SK-N-SH (cell line): Measurements from ENCODE around the gene FAM149B1. TPM values are rescaled to one million over a fixed set of nuclear protein-coding genes. Genes with fewer than 3 reads are reported as not detected.

Experiments
- CTCF ChIA-PET: fragments of 300-600, 350-600 bp; formaldehyde crosslinking; extraction: SDS; loops from one replicate; lab custom pipeline; 2021; lab: Yijun Ruan, JAX
- POLR2A ChIA-PET: fragments of 350-600 bp; sonication (Branson Sonifier 250); formaldehyde crosslinking; extraction: SDS; loops from one replicate; lab custom pipeline; 2020; ENCODE audit warnings: antibody characterized with exemption, inconsistent platforms; lab: Yijun Ruan, JAX
- DNase-seq: peaks from one replicate; pipeline ENCODE4 v3.0.0; 2012
- H2AFZ ChIP-seq: fragments of 200-600 bp; sonication (generic); 2 replicates; pipeline ENCODE4 v1.8.1; 2016; ENCODE audit warnings: antibody characterized with exemption, mild to moderate bottlenecking, low read depth
- H3F3A ChIP-seq: fragments of 200-600 bp; sonication (generic); replicated peaks from 2 replicates; pipeline ENCODE3; 2016; ENCODE audit warnings: antibody characterized with exemption, mild to moderate bottlenecking; ENCODE audit not compliant: insufficient read depth
- H3K27ac ChIP-seq, 2 experiments: fragments of 200-500 bp in 1 of 2; fragments of 200-600 bp in 1 of 2; sonication (Bioruptor generic) in 1 of 2; sonication (generic), shearing (Covaris generic) in 1 of 2; 2 replicates each; pipeline versions ENCODE4 v1.5.1 to v1.6.1; 2014 to 2016; ENCODE audit warnings: low read depth in 2 of 2, inconsistent platforms in 1 of 2, low read length in 1 of 2, mild to moderate bottlenecking in 1 of 2, mixed read lengths in 1 of 2
- H3K27me3 ChIP-seq: fragments of 200-600 bp; sonication (generic), shearing (Covaris generic); 2 replicates; pipeline ENCODE4 v1.6.1; 2016; ENCODE audit warnings: mixed run types; ENCODE audit not compliant: insufficient read depth
- H3K36me3 ChIP-seq, 2 experiments: fragments of 200-500 bp in 1 of 2; fragments of 200-600 bp in 1 of 2; sonication (Bioruptor generic) in 1 of 2; sonication (generic) in 1 of 2; replicated peaks in 1 of 2; 2 replicates each; pipeline versions ENCODE3 to v1.5.1; 2014 to 2016; ENCODE audit warnings: low read length in 1 of 2, mild to moderate bottlenecking in 1 of 2; ENCODE audit not compliant: insufficient read depth in 2 of 2, control insufficient read depth in 1 of 2
- H3K4me1 ChIP-seq, 2 experiments: fragments of 200-500 bp in 1 of 2; fragments of 200-600 bp in 1 of 2; sonication (Bioruptor generic) in 1 of 2; sonication (generic), shearing (Covaris generic) in 1 of 2; 2 replicates each; pipeline versions ENCODE4 v1.5.1 to v1.6.1; 2014 to 2016; ENCODE audit warnings: low read depth in 1 of 2, low read length in 1 of 2, mixed run types in 1 of 2; ENCODE audit not compliant: insufficient read depth in 2 of 2, control insufficient read depth in 1 of 2
- H3K4me2 ChIP-seq: fragments of 200-600 bp; sonication (generic), shearing (Covaris generic); 2 replicates; pipeline ENCODE4 v1.6.1; 2017; ENCODE audit warnings: mixed run types
- H3K4me3 ChIP-seq, 2 experiments: fragments of 200-500 bp in 1 of 2; fragments of 200-600 bp in 1 of 2; sonication (Bioruptor generic) in 1 of 2; sonication (generic), shearing (Covaris generic) in 1 of 2; 2 replicates each; pipeline versions ENCODE4 v1.5.1 to v1.8.1; 2014 to 2016; ENCODE audit warnings: low read depth in 2 of 2, inconsistent platforms in 1 of 2, low read length in 1 of 2, mild to moderate bottlenecking in 1 of 2, mixed read lengths in 1 of 2, moderate library complexity in 1 of 2
- H3K79me2 ChIP-seq: fragments of 200-600 bp; sonication (generic); 2 replicates; pipeline ENCODE4 v1.8.1; 2017; ENCODE audit warnings: mild to moderate bottlenecking; ENCODE audit not compliant: insufficient read depth
- H3K9ac ChIP-seq: fragments of 200-600 bp; sonication (generic); 2 replicates; pipeline ENCODE4 v1.6.1; 2017; ENCODE audit warnings: mixed run types
- H3K9me2 ChIP-seq: fragments of 200-600 bp; sonication (generic); 2 replicates; pipeline ENCODE4 v1.6.1; 2017; ENCODE audit warnings: mixed run types
- H3K9me3 ChIP-seq: fragments of 200-600 bp; sonication (generic); 2 replicates; pipeline ENCODE4 v1.6.1; 2017; ENCODE audit warnings: mixed run types, mild to moderate bottlenecking, moderate library complexity
- H4K20me1 ChIP-seq: fragments of 200-600 bp; sonication (generic); 2 replicates; pipeline ENCODE4 v1.6.1; 2017; ENCODE audit warnings: mild to moderate bottlenecking, mixed run types; ENCODE audit not compliant: insufficient read depth
- CTCF ChIP-seq: fragments of 200-600 bp; sonication (generic); IDR thresholded peaks from 2 replicates; pipeline ENCODE4 v1.6.1; 2017; ENCODE audit warnings: antibody characterized with exemption, mild to moderate bottlenecking, moderate library complexity
- EP300 ChIP-seq, 2 experiments: IDR thresholded peaks; 2 replicates each; pipeline versions ENCODE4 v1.4.0 to v1.6.1; 2012; ENCODE audit warnings: borderline replicate concordance in 1 of 2, low read depth in 1 of 2, low read length in 1 of 2
- FOXM1 ChIP-seq: IDR thresholded peaks from 2 replicates; pipeline ENCODE4 v1.4.0; 2012; ENCODE audit warnings: low read depth, mild to moderate bottlenecking
- GABPA ChIP-seq: IDR thresholded peaks from 2 replicates; pipeline ENCODE4 v1.4.0; 2012; ENCODE audit warnings: low read depth, mild to moderate bottlenecking
- MEF2A ChIP-seq: IDR thresholded peaks from 2 replicates; pipeline ENCODE4 v1.4.0; 2012; ENCODE audit warnings: low read depth, borderline replicate concordance
- POLR2AphosphoS5 ChIP-seq: IDR thresholded peaks from 2 replicates; pipeline ENCODE4 v1.6.1; 2012; ENCODE audit warnings: low read depth, low read length
- RAD21 ChIP-seq: IDR thresholded peaks from 2 replicates; pipeline ENCODE4 v1.6.1; 2012; ENCODE audit warnings: mild to moderate bottlenecking, low read length
- REST ChIP-seq: IDR thresholded peaks from 2 replicates; pipeline ENCODE4 v1.6.1; 2012; ENCODE audit warnings: mild to moderate bottlenecking, low read depth, low read length, moderate library complexity
- RFX5 ChIP-seq: IDR thresholded peaks from 2 replicates; pipeline ENCODE4 v1.6.1; 2012; ENCODE audit warnings: mild to moderate bottlenecking, improper control_type of control experiment, low read length
- SIN3A ChIP-seq: IDR thresholded peaks from 2 replicates; pipeline ENCODE4 v1.6.1; 2012; ENCODE audit warnings: low read depth, mild to moderate bottlenecking, low read length, moderate library complexity, borderline replicate concordance
- SMC3 ChIP-seq: IDR thresholded peaks from 2 replicates; pipeline ENCODE4 v1.6.1; 2012; ENCODE audit warnings: low read depth, low read length, improper control_type of control experiment
- TEAD4 ChIP-seq: IDR thresholded peaks from 2 replicates; pipeline ENCODE4 v1.4.0; 2012; ENCODE audit warnings: mild to moderate bottlenecking, borderline replicate concordance; ENCODE audit not compliant: insufficient read depth
- YY1 ChIP-seq: IDR thresholded peaks from 2 replicates; pipeline ENCODE4 v1.4.0; 2012; ENCODE audit warnings: low read depth, mild to moderate bottlenecking
- WGBS: methylation state at CpG from one replicate; pipeline ENCODE4 v1.1.6; 2017; ENCODE audit warnings: low lambda C conversion rate; 5-methylcytosine and 5-hydroxymethylcytosine counted together
- polyA plus RNA-seq, 3 experiments: library from polyadenylated mRNA; depleted of rRNA; stranded (reverse); fragments of >200 nt; gene quantifications; 2 replicates each; pipeline ENCODE4 v1.2.3, GENCODE V29; 2012
- TF ChIP-seq, protein P1 (sequence below): fragments of 150-350 bp; IDR thresholded peaks from 2 replicates; pipeline ENCODE4 v1.6.1; 2017; ENCODE audit warnings: antibody characterized with exemption, low read length, low read depth, borderline replicate concordance
- TF ChIP-seq, protein P2 (sequence below): IDR thresholded peaks from 2 replicates; pipeline ENCODE4 v1.4.0; 2012; ENCODE audit warnings: low read depth, borderline replicate concordance

Gene FAM149B1
- polyA plus RNA-seq, 1 of the 3 experiments (the other 2 are of a cell fraction), result 28.2 TPM

DNA sequence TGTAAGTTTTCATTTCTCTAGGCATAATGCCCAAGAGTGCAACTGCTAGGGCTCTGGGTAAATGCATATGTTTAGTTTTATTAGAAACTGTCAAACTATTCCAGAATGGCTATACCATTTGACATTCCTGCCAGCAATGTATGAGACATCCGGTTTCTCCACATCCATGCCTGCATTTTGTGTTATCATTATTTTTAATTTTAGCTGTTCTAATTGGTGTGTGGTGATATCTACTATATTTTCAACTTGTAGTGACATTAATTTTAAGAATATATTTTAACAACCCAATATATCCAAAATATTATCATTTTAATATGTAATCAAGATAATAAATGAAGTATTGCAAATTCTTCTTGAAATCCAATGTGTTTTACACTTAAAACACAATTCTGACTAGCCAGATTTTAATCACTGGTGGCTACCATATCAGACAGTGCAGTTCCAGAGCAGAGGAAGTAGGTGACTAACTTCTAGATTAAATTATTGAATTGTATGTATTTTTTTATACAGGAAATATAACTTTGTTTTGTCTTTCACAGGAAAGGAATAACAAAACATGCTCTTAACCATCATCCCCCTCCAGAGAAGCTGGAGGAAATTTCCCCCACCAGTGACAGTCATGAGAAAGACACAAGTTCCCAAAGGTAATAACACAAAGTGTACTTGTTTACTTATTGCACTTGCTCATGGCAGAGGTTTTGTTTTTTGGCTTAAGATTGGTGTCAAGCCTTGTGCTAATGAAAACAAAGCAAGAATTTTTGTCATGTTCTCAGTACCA, 6.4 kb downstream of the FAM149B1 start:
- Histone ChIP-seq H3K4me3 (no peak overlapping the region), H4K20me1 (no peaks in the 10 kb centered on the region), H3K36me3 (peaks cover 20 to 31% of the 10 kb centered on the region in 2 experiments), H3F3A (no peaks in the 10 kb centered on the region), H3K4me2 (no peak overlapping the region), H3K4me1 (no peaks in the 10 kb centered on the region; a peak in 1 of 4 replicates), H3K9ac (no peak overlapping the region), H3K27ac (no peak overlapping the region), H3K79me2 (peaks cover 22% of the 10 kb centered on the region), H3K27me3 (no peaks in the 10 kb centered on the region), H2AFZ (no peak overlapping the region), H3K9me3 (no peaks in the 10 kb centered on the region), H3K9me2 (no peaks in the 10 kb centered on the region)
- DNase-seq, result no peak
- TF ChIP-seq, protein P1, sequence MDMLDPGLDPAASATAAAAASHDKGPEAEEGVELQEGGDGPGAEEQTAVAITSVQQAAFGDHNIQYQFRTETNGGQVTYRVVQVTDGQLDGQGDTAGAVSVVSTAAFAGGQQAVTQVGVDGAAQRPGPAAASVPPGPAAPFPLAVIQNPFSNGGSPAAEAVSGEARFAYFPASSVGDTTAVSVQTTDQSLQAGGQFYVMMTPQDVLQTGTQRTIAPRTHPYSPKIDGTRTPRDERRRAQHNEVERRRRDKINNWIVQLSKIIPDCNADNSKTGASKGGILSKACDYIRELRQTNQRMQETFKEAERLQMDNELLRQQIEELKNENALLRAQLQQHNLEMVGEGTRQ, result no peak
- TF ChIP-seq CTCF, result no peak
- TF ChIP-seq RFX5, result no peak
- no peak for TF ChIP-seq EP300 (IDR thresholded peaks at IDR 0.05; ENCODE audit: borderline replicate concordance in 1 of 2, low read depth in 1 of 2, low read length in 1 of 2)
- TF ChIP-seq SIN3A, result no peak
- TF ChIP-seq, protein P2, sequence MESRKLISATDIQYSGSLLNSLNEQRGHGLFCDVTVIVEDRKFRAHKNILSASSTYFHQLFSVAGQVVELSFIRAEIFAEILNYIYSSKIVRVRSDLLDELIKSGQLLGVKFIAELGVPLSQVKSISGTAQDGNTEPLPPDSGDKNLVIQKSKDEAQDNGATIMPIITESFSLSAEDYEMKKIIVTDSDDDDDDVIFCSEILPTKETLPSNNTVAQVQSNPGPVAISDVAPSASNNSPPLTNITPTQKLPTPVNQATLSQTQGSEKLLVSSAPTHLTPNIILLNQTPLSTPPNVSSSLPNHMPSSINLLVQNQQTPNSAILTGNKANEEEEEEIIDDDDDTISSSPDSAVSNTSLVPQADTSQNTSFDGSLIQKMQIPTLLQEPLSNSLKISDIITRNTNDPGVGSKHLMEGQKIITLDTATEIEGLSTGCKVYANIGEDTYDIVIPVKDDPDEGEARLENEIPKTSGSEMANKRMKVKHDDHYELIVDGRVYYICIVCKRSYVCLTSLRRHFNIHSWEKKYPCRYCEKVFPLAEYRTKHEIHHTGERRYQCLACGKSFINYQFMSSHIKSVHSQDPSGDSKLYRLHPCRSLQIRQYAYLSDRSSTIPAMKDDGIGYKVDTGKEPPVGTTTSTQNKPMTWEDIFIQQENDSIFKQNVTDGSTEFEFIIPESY, result no peak
- no peak for TF ChIP-seq YY1
- TF ChIP-seq MEF2A, result no peak
- TF ChIP-seq POLR2AphosphoS5, result no peak
- no peak for TF ChIP-seq RAD21
- no peak for TF ChIP-seq SMC3
- no peak for TF ChIP-seq FOXM1
- no peak for TF ChIP-seq REST
- no peak for TF ChIP-seq GABPA
- TF ChIP-seq TEAD4, result no peak
- ChIA-PET POLR2A (interaction anchor here (0.6 kb wide), 1 partner anchor 284 kb away, joined by 3 read pairs; no protein-coding TSS in a partner anchor), CTCF (interaction anchor here (1.1 kb wide), 1 partner anchor 15 kb away, joined by 5 read pairs; no protein-coding TSS in a partner anchor)
- WGBS, result 100% methylated on average over 1 of the region's 1 CpG
